ENCODE measurements around the gene CSDE1. TPM values are rescaled to one million over a fixed set of nuclear protein-coding genes. Genes with fewer than 3 reads are reported as not detected.

Gene CSDE1
- total and polyA plus RNA-seq, 8 donors, result 390 to 524 (median 438) TPM

DNA sequence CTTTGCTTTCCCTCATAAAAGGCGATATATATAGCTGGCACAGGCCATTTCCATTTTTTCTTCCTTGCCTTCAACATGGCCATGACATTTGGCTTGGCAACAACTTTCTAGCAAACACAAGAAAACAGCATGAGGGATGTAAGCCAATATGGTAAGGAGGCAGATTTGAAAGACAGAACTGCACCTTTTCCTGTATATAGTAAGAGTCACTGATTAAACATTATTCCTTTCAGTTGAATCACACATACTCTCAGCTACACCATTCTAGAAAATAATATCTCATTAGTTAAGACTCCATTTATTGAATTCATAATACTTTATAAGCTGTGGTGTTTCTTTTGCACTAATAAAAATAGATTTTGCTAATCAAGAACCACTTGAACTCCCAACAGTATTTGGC lies 13.2 kb upstream of the CSDE1 start:
- intact Hi-C loops (cut with DNase I), result no loop called here
- no peak for ATAC-seq
- H3K27ac ChIP-seq, result no peak overlapping the region
- no peaks in the 10 kb centered on the region for H3K9me3 ChIP-seq
- no peaks in the 10 kb centered on the region for H3K27me3 ChIP-seq
- TF ChIP-seq, protein P1, sequence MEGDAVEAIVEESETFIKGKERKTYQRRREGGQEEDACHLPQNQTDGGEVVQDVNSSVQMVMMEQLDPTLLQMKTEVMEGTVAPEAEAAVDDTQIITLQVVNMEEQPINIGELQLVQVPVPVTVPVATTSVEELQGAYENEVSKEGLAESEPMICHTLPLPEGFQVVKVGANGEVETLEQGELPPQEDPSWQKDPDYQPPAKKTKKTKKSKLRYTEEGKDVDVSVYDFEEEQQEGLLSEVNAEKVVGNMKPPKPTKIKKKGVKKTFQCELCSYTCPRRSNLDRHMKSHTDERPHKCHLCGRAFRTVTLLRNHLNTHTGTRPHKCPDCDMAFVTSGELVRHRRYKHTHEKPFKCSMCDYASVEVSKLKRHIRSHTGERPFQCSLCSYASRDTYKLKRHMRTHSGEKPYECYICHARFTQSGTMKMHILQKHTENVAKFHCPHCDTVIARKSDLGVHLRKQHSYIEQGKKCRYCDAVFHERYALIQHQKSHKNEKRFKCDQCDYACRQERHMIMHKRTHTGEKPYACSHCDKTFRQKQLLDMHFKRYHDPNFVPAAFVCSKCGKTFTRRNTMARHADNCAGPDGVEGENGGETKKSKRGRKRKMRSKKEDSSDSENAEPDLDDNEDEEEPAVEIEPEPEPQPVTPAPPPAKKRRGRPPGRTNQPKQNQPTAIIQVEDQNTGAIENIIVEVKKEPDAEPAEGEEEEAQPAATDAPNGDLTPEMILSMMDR (IDR thresholded peaks at IDR 0.05), result no peak
- no peak overlapping the region for H3K4me3 ChIP-seq
- H3K4me1 ChIP-seq, result no peaks in the 10 kb centered on the region
- peaks cover 0 to 63% of the 10 kb centered on the region in 2 donors for H3K36me3 ChIP-seq
- no peak for DNase-seq

DNA sequence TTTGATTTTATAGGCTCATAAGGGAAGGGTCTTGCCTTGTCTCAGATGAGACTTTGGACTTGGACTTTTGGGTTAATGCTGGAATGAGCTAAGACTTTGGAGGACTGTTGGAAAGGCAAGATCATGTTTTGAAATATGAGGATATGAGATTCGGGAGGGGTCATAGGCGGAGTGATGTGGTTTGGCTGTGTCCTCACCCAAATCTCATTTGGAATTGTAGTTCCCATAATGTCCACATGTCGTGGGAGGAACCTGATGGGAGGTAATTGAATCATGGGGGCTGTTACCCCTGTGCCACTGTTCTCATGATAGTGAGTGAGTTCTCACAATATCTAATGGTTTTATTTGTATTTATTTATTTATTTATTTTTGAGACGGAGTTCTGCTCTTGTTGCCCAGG lies 6.9 kb upstream of the CSDE1 start:
- no peaks in the 10 kb centered on the region for H3K27me3 ChIP-seq
- ATAC-seq, result no peak
- TF ChIP-seq, protein P1 (IDR thresholded peaks at IDR 0.05), result no peak

DNA sequence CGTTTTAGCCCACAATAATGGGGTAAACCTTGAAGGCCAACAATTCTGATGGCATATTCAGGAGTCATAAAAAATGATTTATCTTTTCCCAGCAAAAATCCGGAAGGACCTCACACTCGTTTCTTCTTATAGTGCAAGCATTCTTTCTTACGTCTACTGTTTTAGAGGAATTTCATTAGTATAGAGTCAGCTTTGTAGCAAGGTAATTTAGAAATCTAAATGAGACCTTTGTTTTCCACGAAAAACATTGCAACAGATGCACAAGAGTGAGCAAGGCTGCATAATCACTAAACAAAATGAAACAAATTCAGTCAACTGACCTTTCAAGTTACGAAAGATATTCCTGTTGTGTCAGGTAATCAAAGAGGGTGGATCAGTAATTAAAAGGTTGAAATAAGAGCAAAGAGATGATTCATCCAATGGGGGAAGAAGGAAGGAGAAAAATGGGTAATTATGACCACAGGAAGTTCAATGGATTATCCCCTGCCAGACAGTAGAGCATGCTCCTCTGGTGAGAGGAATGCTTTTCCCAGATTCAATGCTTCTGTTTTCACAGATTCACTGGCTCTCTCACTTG lies 560 bp upstream of the CSDE1 start:
- ATAC-seq, result no peak
- intact Hi-C loops (cut with DNase I), result no loop called here

More for the DNA sequence above, 6.9 kb upstream of the CSDE1 start:
- Histone ChIP-seq H3K27ac (no peak overlapping the region), H3K9me3 (peaks cover 0 to 3% of the 10 kb centered on the region in 2 donors), H3K4me3 (no peak overlapping the region), H3K36me3 (peaks cover 0 to 8% of the 10 kb centered on the region in 2 donors), H3K4me1 (no peaks in the 10 kb centered on the region)
- no peak for DNase-seq
- intact Hi-C loops (cut with DNase I), result no loop called here

DNA sequence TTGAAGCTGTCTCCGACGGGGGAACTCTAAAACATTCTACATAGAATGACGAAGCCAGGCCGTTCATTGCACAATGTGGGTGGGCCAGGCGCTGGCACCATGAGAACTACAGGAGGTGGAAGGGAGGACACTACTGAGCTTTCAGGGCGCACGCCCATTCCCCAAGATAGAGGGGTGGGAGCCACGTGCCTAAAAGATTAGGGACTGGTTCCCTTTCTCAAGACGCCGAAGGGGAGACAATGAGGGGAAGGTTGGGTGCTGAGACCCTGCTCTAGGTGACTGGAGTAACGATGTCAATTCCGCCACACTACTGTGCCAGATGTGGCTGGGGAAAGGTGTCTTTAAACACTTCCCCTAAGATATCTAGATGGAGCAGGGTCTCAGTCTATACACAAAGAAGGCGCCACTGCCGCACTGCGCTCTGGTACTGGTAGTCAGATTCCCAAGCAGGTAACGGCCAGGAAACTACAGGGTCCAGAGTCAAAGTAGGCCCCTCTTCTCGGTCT lies 782 bp downstream of the CSDE1 start:
- TF ChIP-seq, protein P1 (IDR thresholded peaks at IDR 0.05), result no peak
- Histone ChIP-seq H3K9me3 (no peaks in the 10 kb centered on the region), H3K4me1 (peaks cover 27 to 55% of the 10 kb centered on the region in 2 donors), H3K27ac (peak overlapping the region; percentile 99 to 100), H3K36me3 (no peaks in the 10 kb centered on the region), H3K27me3 (no peaks in the 10 kb centered on the region), H3K4me3 (peak overlapping the region; percentile 77 to 88)
- intact Hi-C loops (cut with DNase I), result no loop called here
- peak in 3 of 4 donors; percentile 37 to 78 (median 44) for DNase-seq
- peak; percentile 24 for ATAC-seq

More for the DNA sequence above, 560 bp upstream of the CSDE1 start:
- TF ChIP-seq, protein P1 (IDR thresholded peaks at IDR 0.05), result no peak
- peaks cover 0 to 3% of the 10 kb centered on the region in 2 donors for H3K9me3 ChIP-seq
- no peak for DNase-seq
- H3K4me3 ChIP-seq, result peak overlapping the region; percentile 77 to 88
- no peaks in the 10 kb centered on the region for H3K36me3 ChIP-seq
- peak overlapping the region; percentile 99 to 100 for H3K27ac ChIP-seq
- H3K4me1 ChIP-seq, result peaks cover 27 to 42% of the 10 kb centered on the region in 2 donors
- no peaks in the 10 kb centered on the region for H3K27me3 ChIP-seq

DNA sequence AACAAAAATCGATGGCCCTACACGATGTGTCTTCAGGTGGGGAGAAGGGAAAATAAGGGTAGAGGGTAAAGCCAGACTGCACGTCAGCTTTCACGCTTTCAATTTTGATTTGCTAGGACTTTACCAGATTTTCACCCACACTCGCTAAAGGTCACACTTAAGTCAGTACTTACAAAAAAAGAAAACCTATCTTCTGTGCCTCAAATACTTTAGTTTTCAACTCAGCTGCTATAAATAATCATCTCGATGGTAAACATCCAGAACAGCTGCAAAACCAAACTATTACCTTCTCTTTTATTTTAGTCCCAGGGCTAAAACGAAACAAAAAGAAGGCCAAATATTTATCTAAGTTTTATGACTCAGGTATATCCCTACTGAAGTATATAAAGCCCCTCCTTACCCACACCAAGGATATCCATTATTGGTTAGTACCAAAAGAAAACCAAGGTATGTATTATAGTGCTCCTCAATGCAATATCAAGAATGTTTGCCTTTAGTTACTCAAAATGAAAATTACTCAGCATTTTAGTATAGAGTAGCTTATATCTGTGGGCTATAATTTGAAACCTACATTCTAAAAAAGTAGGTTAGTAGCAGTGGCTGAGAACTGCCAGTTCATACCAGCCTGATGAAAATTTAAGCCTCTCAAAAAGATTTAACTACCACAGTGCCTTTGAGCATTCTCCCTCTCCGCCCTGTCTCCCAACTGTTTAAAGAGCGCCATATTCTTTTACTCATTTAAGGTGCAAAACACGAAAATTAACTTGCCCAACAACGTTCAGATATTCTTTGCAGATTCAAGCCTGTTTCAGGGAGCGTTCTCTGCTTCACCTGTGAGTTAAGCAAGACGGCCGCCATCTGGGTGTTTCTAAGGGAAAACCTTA lies 1.5 kb downstream of the CSDE1 start:
- H3K4me1 ChIP-seq, result peaks cover 29 to 63% of the 10 kb centered on the region in 2 donors
- intact Hi-C loops (cut with DNase I), result no loop called here
- DNase-seq (no peak), ATAC-seq (no peak)
- TF ChIP-seq, protein P1 (IDR thresholded peaks at IDR 0.05), result no peak
- H3K4me3 ChIP-seq, result peak overlapping the region; percentile 77 to 88
- H3K27me3 ChIP-seq, result no peaks in the 10 kb centered on the region
- H3K27ac ChIP-seq, result peak overlapping the region; percentile 99 to 100
- H3K9me3 ChIP-seq, result no peaks in the 10 kb centered on the region
- H3K36me3 ChIP-seq, result no peaks in the 10 kb centered on the region
